WTC11 (cell line): ENCODE measurements around the gene ARMC6.

Source experiments
- ATF2 ChIP-seq: sonication (generic); formaldehyde crosslinking; IDR thresholded peaks from 2 replicates; pipeline ENCODE4 v1.8.1; 2022; ENCODE audit warnings: low read depth, missing genetic modification reagents, borderline replicate concordance
- CTCF ChIP-seq: fragments of 200-600 bp; IDR thresholded peaks from 2 replicates; pipeline ENCODE4 v1.8.0; 2022; ENCODE audit warnings: antibody characterized with exemption
- FOXK1 ChIP-seq: sonication (generic); formaldehyde crosslinking; IDR thresholded peaks from 2 replicates; pipeline ENCODE4 v1.8.0; 2022; ENCODE audit warnings: mild to moderate bottlenecking, moderate library complexity, missing genetic modification reagents
- NFE2L1 ChIP-seq: sonication (generic); formaldehyde crosslinking; IDR thresholded peaks from 2 replicates; pipeline ENCODE4 v1.8.1; 2023; ENCODE audit warnings: missing genetic modification reagents
- SP1 ChIP-seq: sonication (generic); formaldehyde crosslinking; conservative IDR thresholded peaks from 2 replicates; pipeline ENCODE4 v1.8.1; 2022; ENCODE audit warnings: missing genetic modification reagents
- ZNF121 ChIP-seq: sonication (generic); formaldehyde crosslinking; IDR thresholded peaks from 2 replicates; pipeline ENCODE4 v1.8.0; 2023; ENCODE audit warnings: missing genetic modification reagents
- ZNF532 ChIP-seq: fragments of 250-450 bp; sonication (Bioruptor Pico); IDR thresholded peaks from 2 replicates; pipeline ENCODE4 v1.9.0; 2021; ENCODE audit warnings: mild to moderate bottlenecking, borderline replicate concordance

- TF ChIP-seq NFE2L1 (CRISPR knock-in tag) (no peak), ATF2 (CRISPR knock-in tag) (no peak), CTCF (no peak), FOXK1 (CRISPR knock-in tag) (no peak), SP1 (CRISPR knock-in tag) (no peak), ZNF532 (CRISPR knock-in tag) (no peak), ZNF121 (CRISPR knock-in tag) (no peak)
Observed at GRCh38 chr19:19051478-19052213, 18.2 kb downstream of the ARMC6 start.
